SK-N-SH (cell line): ENCODE data around the gene PTPRG. TPM values are rescaled to one million over a fixed set of nuclear protein-coding genes. Genes with fewer than 3 reads are reported as not detected.

Source experiments
- CTCF ChIA-PET: fragments of 300-600, 350-600 bp; formaldehyde crosslinking; extraction: SDS; loops from one replicate; lab custom pipeline; 2021; lab: Yijun Ruan, JAX
- POLR2A ChIA-PET: fragments of 350-600 bp; sonication (Branson Sonifier 250); formaldehyde crosslinking; extraction: SDS; loops from one replicate; lab custom pipeline; 2020; ENCODE audit warnings: antibody characterized with exemption, inconsistent platforms; lab: Yijun Ruan, JAX
- DNase-seq: peaks from one replicate; pipeline ENCODE4 v3.0.0; 2012
- H2AFZ ChIP-seq: fragments of 200-600 bp; sonication (generic); 2 replicates; pipeline ENCODE4 v1.8.1; 2016; ENCODE audit warnings: antibody characterized with exemption, mild to moderate bottlenecking, low read depth
- H3F3A ChIP-seq: fragments of 200-600 bp; sonication (generic); replicated peaks from 2 replicates; pipeline ENCODE3; 2016; ENCODE audit warnings: antibody characterized with exemption, mild to moderate bottlenecking; ENCODE audit not compliant: insufficient read depth
- H3K27ac ChIP-seq, 2 experiments: fragments of 200-500 bp in 1 of 2; fragments of 200-600 bp in 1 of 2; sonication (Bioruptor generic) in 1 of 2; sonication (generic), shearing (Covaris generic) in 1 of 2; 2 replicates each; pipeline versions ENCODE4 v1.5.1 to v1.6.1; 2014 to 2016; ENCODE audit warnings: low read depth in 2 of 2, inconsistent platforms in 1 of 2, low read length in 1 of 2, mild to moderate bottlenecking in 1 of 2, mixed read lengths in 1 of 2
- H3K27me3 ChIP-seq: fragments of 200-600 bp; sonication (generic), shearing (Covaris generic); 2 replicates; pipeline ENCODE4 v1.6.1; 2016; ENCODE audit warnings: mixed run types; ENCODE audit not compliant: insufficient read depth
- H3K36me3 ChIP-seq, 2 experiments: fragments of 200-500 bp in 1 of 2; fragments of 200-600 bp in 1 of 2; sonication (Bioruptor generic) in 1 of 2; sonication (generic) in 1 of 2; replicated peaks in 1 of 2; 2 replicates each; pipeline versions ENCODE3 to v1.5.1; 2014 to 2016; ENCODE audit warnings: low read length in 1 of 2, mild to moderate bottlenecking in 1 of 2; ENCODE audit not compliant: insufficient read depth in 2 of 2, control insufficient read depth in 1 of 2
- H3K4me1 ChIP-seq, 2 experiments: fragments of 200-500 bp in 1 of 2; fragments of 200-600 bp in 1 of 2; sonication (Bioruptor generic) in 1 of 2; sonication (generic), shearing (Covaris generic) in 1 of 2; 2 replicates each; pipeline versions ENCODE4 v1.5.1 to v1.6.1; 2014 to 2016; ENCODE audit warnings: low read depth in 1 of 2, low read length in 1 of 2, mixed run types in 1 of 2; ENCODE audit not compliant: insufficient read depth in 2 of 2, control insufficient read depth in 1 of 2
- H3K4me2 ChIP-seq: fragments of 200-600 bp; sonication (generic), shearing (Covaris generic); 2 replicates; pipeline ENCODE4 v1.6.1; 2017; ENCODE audit warnings: mixed run types
- H3K4me3 ChIP-seq, 2 experiments: fragments of 200-500 bp in 1 of 2; fragments of 200-600 bp in 1 of 2; sonication (Bioruptor generic) in 1 of 2; sonication (generic), shearing (Covaris generic) in 1 of 2; 2 replicates each; pipeline versions ENCODE4 v1.5.1 to v1.8.1; 2014 to 2016; ENCODE audit warnings: low read depth in 2 of 2, inconsistent platforms in 1 of 2, low read length in 1 of 2, mild to moderate bottlenecking in 1 of 2, mixed read lengths in 1 of 2, moderate library complexity in 1 of 2
- H3K79me2 ChIP-seq: fragments of 200-600 bp; sonication (generic); 2 replicates; pipeline ENCODE4 v1.8.1; 2017; ENCODE audit warnings: mild to moderate bottlenecking; ENCODE audit not compliant: insufficient read depth
- H3K9ac ChIP-seq: fragments of 200-600 bp; sonication (generic); 2 replicates; pipeline ENCODE4 v1.6.1; 2017; ENCODE audit warnings: mixed run types
- H3K9me2 ChIP-seq: fragments of 200-600 bp; sonication (generic); 2 replicates; pipeline ENCODE4 v1.6.1; 2017; ENCODE audit warnings: mixed run types
- H3K9me3 ChIP-seq: fragments of 200-600 bp; sonication (generic); 2 replicates; pipeline ENCODE4 v1.6.1; 2017; ENCODE audit warnings: mixed run types, mild to moderate bottlenecking, moderate library complexity
- H4K20me1 ChIP-seq: fragments of 200-600 bp; sonication (generic); 2 replicates; pipeline ENCODE4 v1.6.1; 2017; ENCODE audit warnings: mild to moderate bottlenecking, mixed run types; ENCODE audit not compliant: insufficient read depth
- CHD2 ChIP-seq: fragments of 150-350 bp; IDR thresholded peaks from 2 replicates; pipeline ENCODE4 v1.6.1; 2018; ENCODE audit warnings: low read length; ENCODE audit not compliant: partially characterized antibody
- CTCF ChIP-seq: fragments of 200-600 bp; sonication (generic); IDR thresholded peaks from 2 replicates; pipeline ENCODE4 v1.6.1; 2017; ENCODE audit warnings: antibody characterized with exemption, mild to moderate bottlenecking, moderate library complexity
- EP300 ChIP-seq, 2 experiments: IDR thresholded peaks; 2 replicates each; pipeline versions ENCODE4 v1.4.0 to v1.6.1; 2012; ENCODE audit warnings: borderline replicate concordance in 1 of 2, low read depth in 1 of 2, low read length in 1 of 2
- FOSL2 ChIP-seq: IDR thresholded peaks from 2 replicates; pipeline ENCODE4 v1.4.0; 2012; ENCODE audit warnings: low read depth, mild to moderate bottlenecking, moderate library complexity, borderline replicate concordance
- MAX ChIP-seq: IDR thresholded peaks from 2 replicates; pipeline ENCODE4 v1.4.0; 2012; ENCODE audit warnings: low read depth
- MXI1 ChIP-seq: IDR thresholded peaks from 2 replicates; pipeline ENCODE4 v1.6.1; 2012; ENCODE audit warnings: mild to moderate bottlenecking, low read depth, low read length, improper control_type of control experiment
- PBX3 ChIP-seq: IDR thresholded peaks from 2 replicates; pipeline ENCODE4; 2012
- RAD21 ChIP-seq: IDR thresholded peaks from 2 replicates; pipeline ENCODE4 v1.6.1; 2012; ENCODE audit warnings: mild to moderate bottlenecking, low read length
- RFX5 ChIP-seq: IDR thresholded peaks from 2 replicates; pipeline ENCODE4 v1.6.1; 2012; ENCODE audit warnings: mild to moderate bottlenecking, improper control_type of control experiment, low read length
- SIN3A ChIP-seq: IDR thresholded peaks from 2 replicates; pipeline ENCODE4 v1.6.1; 2012; ENCODE audit warnings: low read depth, mild to moderate bottlenecking, low read length, moderate library complexity, borderline replicate concordance
- TAF1 ChIP-seq: IDR thresholded peaks from 2 replicates; pipeline ENCODE4 v1.6.1; 2012; ENCODE audit warnings: low read depth, mild to moderate bottlenecking, low read length, moderate library complexity, borderline replicate concordance
- TCF12 ChIP-seq: IDR thresholded peaks from 2 replicates; pipeline ENCODE4 v1.4.0; 2012
- TEAD4 ChIP-seq: IDR thresholded peaks from 2 replicates; pipeline ENCODE4 v1.4.0; 2012; ENCODE audit warnings: mild to moderate bottlenecking, borderline replicate concordance; ENCODE audit not compliant: insufficient read depth
- USF2 ChIP-seq: fragments of 150-350 bp; IDR thresholded peaks from 2 replicates; pipeline ENCODE4 v1.6.1; 2017; ENCODE audit warnings: antibody characterized with exemption, low read length, low read depth, borderline replicate concordance
- WGBS: methylation state at CpG from one replicate; pipeline ENCODE4 v1.1.6; 2017; ENCODE audit warnings: low lambda C conversion rate; 5-methylcytosine and 5-hydroxymethylcytosine counted together
- polyA plus RNA-seq, 3 experiments: library from polyadenylated mRNA; depleted of rRNA; stranded (reverse); fragments of >200 nt; gene quantifications; 2 replicates each; pipeline ENCODE4 v1.2.3, GENCODE V29; 2012
- TF ChIP-seq, protein P1 (sequence below): fragments of 150-350 bp; IDR thresholded peaks from 2 replicates; pipeline ENCODE4 v1.6.1; 2016; ENCODE audit warnings: mild to moderate bottlenecking, low read depth, low read length
- TF ChIP-seq, protein P2 (sequence below): IDR thresholded peaks from 2 replicates; pipeline ENCODE4 v1.4.0; 2012; ENCODE audit warnings: low read depth, borderline replicate concordance

Gene PTPRG
- polyA plus RNA-seq, 1 of the 3 experiments (the other 2 are of a cell fraction), result 14.1 TPM

DNA sequence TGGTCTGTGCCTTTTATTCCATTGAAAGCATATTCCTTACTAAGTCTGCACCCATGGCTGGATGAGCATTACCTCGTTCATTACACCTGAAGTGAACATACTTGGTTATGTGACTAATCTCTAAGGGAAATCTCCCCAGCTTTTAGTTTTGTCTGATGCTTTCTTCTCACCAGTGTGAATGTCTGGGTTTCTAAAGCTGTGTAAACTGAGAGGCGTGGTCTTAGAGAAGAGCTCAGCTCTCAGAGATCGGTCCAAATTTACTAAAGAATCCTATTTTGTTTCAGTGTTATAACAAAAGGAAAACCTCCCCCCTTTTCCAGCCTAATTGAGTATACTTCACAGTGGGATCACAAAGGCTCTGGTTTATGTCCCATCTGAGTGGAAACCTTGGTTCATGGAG lies 352.3 kb downstream of the PTPRG start:
- H3K4me2 ChIP-seq, result no peak overlapping the region
- no peak overlapping the region for H3K4me3 ChIP-seq
- no peaks in the 10 kb centered on the region; the same call in 1 of the 2 replicates for H3K79me2 ChIP-seq
- no peak overlapping the region for H3K27ac ChIP-seq
- H3K4me1 ChIP-seq, result no peaks in the 10 kb centered on the region
- H3K36me3 ChIP-seq, result no peaks in the 10 kb centered on the region
- no peaks in the 10 kb centered on the region for H3F3A ChIP-seq
- H3K27me3 ChIP-seq, result no peaks in the 10 kb centered on the region
- ChIA-PET CTCF (no interaction called here), POLR2A (no interaction called here)
- no peaks in the 10 kb centered on the region for H3K9me3 ChIP-seq
- H2AFZ ChIP-seq, result no peak overlapping the region
- H4K20me1 ChIP-seq, result no peaks in the 10 kb centered on the region
- 79% methylated on average over 3 of the region's 3 CpGs for WGBS
- H3K9ac ChIP-seq, result no peak overlapping the region
- H3K9me2 ChIP-seq, result no peaks in the 10 kb centered on the region
- no peak for DNase-seq
- TF ChIP-seq CTCF, result no peak
- TF ChIP-seq TEAD4, result no peak
- TF ChIP-seq RFX5, result no peak
- TF ChIP-seq FOSL2, result no peak
- no peak for TF ChIP-seq TCF12
- TF ChIP-seq, protein P1, sequence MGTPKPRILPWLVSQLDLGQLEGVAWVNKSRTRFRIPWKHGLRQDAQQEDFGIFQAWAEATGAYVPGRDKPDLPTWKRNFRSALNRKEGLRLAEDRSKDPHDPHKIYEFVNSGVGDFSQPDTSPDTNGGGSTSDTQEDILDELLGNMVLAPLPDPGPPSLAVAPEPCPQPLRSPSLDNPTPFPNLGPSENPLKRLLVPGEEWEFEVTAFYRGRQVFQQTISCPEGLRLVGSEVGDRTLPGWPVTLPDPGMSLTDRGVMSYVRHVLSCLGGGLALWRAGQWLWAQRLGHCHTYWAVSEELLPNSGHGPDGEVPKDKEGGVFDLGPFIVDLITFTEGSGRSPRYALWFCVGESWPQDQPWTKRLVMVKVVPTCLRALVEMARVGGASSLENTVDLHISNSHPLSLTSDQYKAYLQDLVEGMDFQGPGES, result no peak
- no peak for TF ChIP-seq RAD21
- TF ChIP-seq PBX3, result no peak
- no peak for TF ChIP-seq MXI1
- TF ChIP-seq MAX, result no peak
- no peak for TF ChIP-seq CHD2
- TF ChIP-seq TAF1, result no peak

DNA sequence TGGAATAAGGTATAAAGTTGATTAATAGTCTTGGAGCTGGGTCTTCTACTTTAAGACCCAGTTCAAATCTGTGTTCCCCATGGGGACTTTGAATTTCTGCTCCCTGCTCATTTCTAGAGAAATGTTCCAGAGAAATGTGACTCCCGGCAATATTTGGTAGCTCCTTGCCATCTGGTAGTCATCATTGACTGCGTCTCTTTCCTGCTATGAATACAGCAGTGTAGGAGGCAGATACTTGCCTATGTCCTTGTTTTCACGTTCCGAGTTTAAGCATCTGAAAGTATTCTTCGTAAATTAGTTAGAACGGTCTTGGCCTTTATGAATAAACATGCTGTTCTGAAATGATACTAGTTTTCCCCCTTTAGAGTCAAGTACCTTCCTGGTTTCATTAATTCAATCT lies 352.9 kb downstream of the PTPRG start:
- Histone ChIP-seq H3K4me1 (no peaks in the 10 kb centered on the region), H3K27me3 (no peaks in the 10 kb centered on the region), H3K4me3 (no peak overlapping the region), H3K9me3 (no peaks in the 10 kb centered on the region), H4K20me1 (no peaks in the 10 kb centered on the region), H3K9ac (no peak overlapping the region), H2AFZ (no peak overlapping the region), H3K27ac (no peak overlapping the region), H3K4me2 (no peak overlapping the region), H3K36me3 (no peaks in the 10 kb centered on the region), H3K79me2 (no peaks in the 10 kb centered on the region; the same call in 1 of the 2 replicates), H3K9me2 (no peaks in the 10 kb centered on the region), H3F3A (peaks cover 1% of the 10 kb centered on the region)
- DNase-seq, result no peak
- WGBS, result 92% methylated on average over 6 of the region's 6 CpGs
- no peak for TF ChIP-seq PBX3
- TF ChIP-seq, protein P2, sequence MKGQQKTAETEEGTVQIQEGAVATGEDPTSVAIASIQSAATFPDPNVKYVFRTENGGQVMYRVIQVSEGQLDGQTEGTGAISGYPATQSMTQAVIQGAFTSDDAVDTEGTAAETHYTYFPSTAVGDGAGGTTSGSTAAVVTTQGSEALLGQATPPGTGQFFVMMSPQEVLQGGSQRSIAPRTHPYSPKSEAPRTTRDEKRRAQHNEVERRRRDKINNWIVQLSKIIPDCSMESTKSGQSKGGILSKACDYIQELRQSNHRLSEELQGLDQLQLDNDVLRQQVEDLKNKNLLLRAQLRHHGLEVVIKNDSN, result no peak
- TF ChIP-seq CTCF, result no peak
- no peak for TF ChIP-seq USF2
- TF ChIP-seq FOSL2, result no peak
- no peak for TF ChIP-seq MXI1
- no peak for TF ChIP-seq SIN3A
- no peak for TF ChIP-seq EP300 (IDR thresholded peaks at IDR 0.05; ENCODE audit: borderline replicate concordance in 1 of 2, low read depth in 1 of 2, low read length in 1 of 2)
- TF ChIP-seq MAX, result no peak
- POLR2A ChIA-PET, result no interaction called here
- CTCF ChIA-PET, result no interaction called here
